Right lobe of liver (tissue), 6 donors: ENCODE data around the gene LIMK2. TPM values are rescaled to one million over a fixed set of nuclear protein-coding genes. Genes with fewer than 3 reads are reported as not detected.
A peak's percentile ranks its signal among the peaks of the same experiment; 100 is the strongest.

ENCODE experiments used
- ATAC-seq, 4 donors: fragments of 200-7000 bp; cut with Tn5 transposase; one replicate each; pipeline ENCODE4 v1.9.1; 2020; ENCODE audit warnings: mild to moderate bottlenecking in 4 of 4, moderate library complexity in 4 of 4
- DNase-seq, 3 donors: peaks; one replicate each; pipeline ENCODE4 v3.0.0-alpha.2; 2020
- H3K27ac ChIP-seq, 3 donors: fragments of 200-600 bp; one replicate each; pipeline ENCODE4 v1.8.0; 2022
- H3K27me3 ChIP-seq, 2 donors: fragments of 200-600 bp; one replicate each; pipeline ENCODE4 v1.8.0; 2022
- H3K36me3 ChIP-seq, 4 donors: fragments of 200-600 bp; sonication (generic) in 1 of 4; one replicate each; pipeline versions ENCODE4 v1.5.1 to v1.8.0; 2017 to 2022; ENCODE audit warnings: control low read depth in 1 of 4
- H3K4me1 ChIP-seq, 4 donors: fragments of 200-600 bp; sonication (generic) in 1 of 4; one replicate each; pipeline versions ENCODE4 v1.5.1 to v1.8.0; 2017 to 2022; ENCODE audit warnings: control low read depth in 1 of 4
- H3K4me3 ChIP-seq, 3 donors: fragments of 200-600 bp; one replicate each; pipeline ENCODE4 v1.8.0; 2022
- H3K9me3 ChIP-seq, 4 donors: fragments of 200-600 bp; sonication (generic) in 1 of 4; one replicate each; pipeline versions ENCODE4 v1.5.1 to v1.8.0; 2017 to 2022; ENCODE audit warnings: control low read depth in 1 of 4
- POLR2A ChIP-seq: fragments of 450-650 bp; IDR thresholded peaks from one replicate; pipeline ENCODE4 v1.6.1; 2017; ENCODE audit warnings: antibody characterized with exemption, mild to moderate bottlenecking
- WGBS: methylation state at CpG from one replicate; pipeline ENCODE4 v1.1.6; 2018; ENCODE audit warnings: low coverage, low lambda C conversion rate; ENCODE audit not compliant: insufficient coverage; ENCODE audit errors: missing lambda C conversion rate; 5-methylcytosine and 5-hydroxymethylcytosine counted together
- intact Hi-C, 2 donors: fragments of 100-400 bp; cut with DNase I; formaldehyde crosslinking; loops; one replicate each; pipeline versions ENCODE4 v1.11.2 to v1.14.1; 2022
- total RNA-seq, 6 experiments: library from RNA; depleted of rRNA in 2 of 6; stranded (reverse); fragments of >200 nt in 2 of 6; fragmentation: NEBNext Ultra II Directional in 3 of 6; extraction: Animal tissue kit (Norgen Biotek cat#: 25700) in 3 of 6; gene quantifications; one replicate each; pipeline versions ENCODE4 v1.1.0 to v1.2.4, GENCODE V29; 2016 to 2023
- TF ChIP-seq, protein P1 (sequence below), 4 donors: fragments of 200-600 bp in 3 of 4; fragments of 450-650 bp in 1 of 4; IDR thresholded peaks; one replicate each; pipeline versions ENCODE4 v1.5.1 to v1.8.0; 2016 to 2022; ENCODE audit warnings: antibody characterized with exemption in 4 of 4, mild to moderate bottlenecking in 2 of 4
- donor health status: DM: no; HTN: yes; CAD: no.
- donor health status: DM: no; HTN: no; CAD: no.
- donor health status: DM: no; HTN: no; CAD: no.
- donor health status: DM: no; HTN: yes; CAD: no.
- donor health status: DM: no; HTN: yes; CAD: no.

Gene LIMK2
- total RNA-seq, 6 experiments from 2014 or later: 6.3 to 47.9 (median 19.6) TPM

DNA sequence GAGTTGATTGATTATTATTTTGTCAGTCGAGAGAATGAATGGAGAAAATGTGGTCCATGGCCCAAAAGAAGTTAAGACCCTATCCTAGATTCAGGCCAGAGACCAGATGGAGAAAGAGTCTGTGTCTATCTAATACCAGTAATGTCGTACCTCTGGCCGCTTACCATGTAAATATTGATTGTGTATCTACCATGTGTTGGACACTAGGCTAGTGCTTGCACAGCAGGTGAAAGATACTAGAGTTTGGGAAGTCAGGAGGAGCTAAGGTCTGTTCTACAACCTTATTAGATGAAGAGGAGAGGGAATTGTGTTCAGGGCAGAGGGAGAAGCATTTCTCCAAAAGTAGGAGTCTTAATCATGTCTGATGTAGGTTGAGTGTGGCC lies 48.4 kb downstream of the LIMK2 start:
- Histone ChIP-seq H3K4me3 (no peak overlapping the region), H3K36me3 (peaks cover 0 to 42% (median 17%) of the 10 kb centered on the region in 4 donors), H3K27me3 (no peaks in the 10 kb centered on the region), H3K4me1 (no peaks in the 10 kb centered on the region), H3K27ac (no peak overlapping the region), H3K9me3 (no peaks in the 10 kb centered on the region)
- DNase-seq (no peak), ATAC-seq (peak in 1 of 4 donors; percentile 76)
- no peak for TF ChIP-seq POLR2A
- TF ChIP-seq, protein P1, sequence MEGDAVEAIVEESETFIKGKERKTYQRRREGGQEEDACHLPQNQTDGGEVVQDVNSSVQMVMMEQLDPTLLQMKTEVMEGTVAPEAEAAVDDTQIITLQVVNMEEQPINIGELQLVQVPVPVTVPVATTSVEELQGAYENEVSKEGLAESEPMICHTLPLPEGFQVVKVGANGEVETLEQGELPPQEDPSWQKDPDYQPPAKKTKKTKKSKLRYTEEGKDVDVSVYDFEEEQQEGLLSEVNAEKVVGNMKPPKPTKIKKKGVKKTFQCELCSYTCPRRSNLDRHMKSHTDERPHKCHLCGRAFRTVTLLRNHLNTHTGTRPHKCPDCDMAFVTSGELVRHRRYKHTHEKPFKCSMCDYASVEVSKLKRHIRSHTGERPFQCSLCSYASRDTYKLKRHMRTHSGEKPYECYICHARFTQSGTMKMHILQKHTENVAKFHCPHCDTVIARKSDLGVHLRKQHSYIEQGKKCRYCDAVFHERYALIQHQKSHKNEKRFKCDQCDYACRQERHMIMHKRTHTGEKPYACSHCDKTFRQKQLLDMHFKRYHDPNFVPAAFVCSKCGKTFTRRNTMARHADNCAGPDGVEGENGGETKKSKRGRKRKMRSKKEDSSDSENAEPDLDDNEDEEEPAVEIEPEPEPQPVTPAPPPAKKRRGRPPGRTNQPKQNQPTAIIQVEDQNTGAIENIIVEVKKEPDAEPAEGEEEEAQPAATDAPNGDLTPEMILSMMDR (IDR thresholded peaks at IDR 0.05): no peak
- intact Hi-C loops: no loop called here
- 51% methylated on average over 3 of the region's 3 CpGs for WGBS

DNA sequence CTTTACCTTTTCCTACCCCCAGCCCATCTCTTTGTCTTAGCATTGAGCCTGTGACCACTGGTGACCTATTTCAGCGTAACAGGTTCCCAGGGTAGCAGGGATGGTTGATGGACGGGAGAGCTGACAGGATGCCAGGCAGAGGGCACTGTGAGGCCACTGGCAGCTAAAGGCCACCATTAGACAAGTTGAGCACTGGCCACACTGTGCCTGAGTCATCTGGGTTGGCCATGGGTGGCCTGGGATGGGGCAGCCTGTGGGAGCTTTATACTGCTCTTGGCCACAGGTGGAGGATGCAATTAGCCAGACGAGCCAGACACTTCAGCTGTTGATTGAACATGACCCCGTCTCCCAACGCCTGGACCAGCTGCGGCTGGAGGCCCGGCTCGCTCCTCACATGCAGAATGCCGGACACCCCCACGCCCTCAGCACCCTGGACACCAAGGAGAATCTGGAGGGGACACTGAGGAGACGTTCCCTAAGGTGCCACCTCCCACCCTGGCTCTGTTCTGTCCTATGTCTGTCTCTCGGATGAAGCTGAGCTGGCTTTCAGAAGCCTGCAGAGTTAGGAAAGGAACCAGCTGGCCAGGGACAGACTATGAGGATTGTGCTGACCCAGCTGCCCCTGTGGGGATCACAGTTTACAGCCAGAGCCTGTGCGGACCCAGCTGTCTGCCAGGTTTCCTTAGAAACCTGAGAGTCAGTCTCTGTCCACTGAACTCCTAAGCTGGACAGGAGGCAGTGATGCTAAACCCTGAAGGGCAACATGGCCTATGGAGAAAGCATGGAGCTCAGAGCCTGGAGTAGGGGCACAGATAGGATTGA lies 50.4 kb downstream of the LIMK2 start:
- H3K36me3 ChIP-seq: peaks cover 0 to 52% (median 26%) of the 10 kb centered on the region in 4 donors
- WGBS: 72% methylated on average over 3 of the region's 13 CpGs
- ATAC-seq: peak in 1 of 4 donors; percentile 13

DNA sequence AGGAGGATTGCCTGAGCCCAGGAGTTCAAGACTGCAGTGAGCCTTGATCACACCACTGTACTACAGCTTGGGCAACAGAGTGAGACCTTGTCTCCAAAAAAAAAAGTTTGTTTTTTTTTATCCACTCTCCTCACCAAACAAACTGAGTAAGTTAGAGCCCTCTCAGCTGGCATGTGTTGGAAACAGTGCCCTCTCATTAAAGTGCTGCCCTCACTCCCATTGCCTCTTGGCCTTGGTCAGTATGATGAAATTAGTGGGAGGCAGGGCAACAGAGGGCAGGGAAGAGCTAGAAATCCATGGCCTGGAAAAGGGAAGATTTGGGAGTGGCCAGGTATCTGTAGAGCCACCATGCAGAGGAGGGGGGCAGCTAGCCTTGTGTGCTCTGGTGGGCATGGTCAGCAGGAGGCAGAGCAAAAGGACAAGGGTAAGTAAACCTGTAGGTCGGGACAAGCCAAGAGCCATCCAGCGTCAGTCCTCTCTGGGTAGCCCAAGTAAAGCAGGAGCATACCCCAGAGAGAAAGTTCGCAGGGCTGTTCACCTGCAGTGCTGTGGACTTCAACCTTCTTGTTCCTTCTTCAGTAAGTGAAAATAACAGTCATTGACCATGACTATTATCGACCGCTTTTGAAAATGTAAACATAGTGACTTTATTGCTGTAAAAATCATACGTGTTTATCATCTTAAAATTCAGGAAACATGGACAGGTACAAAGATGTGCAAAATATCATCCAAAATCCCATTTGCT lies 52.0 kb downstream of the LIMK2 start:
- ATAC-seq: peak in 1 of 4 donors; percentile 42
- Histone ChIP-seq H3K4me1 (no peaks in the 10 kb centered on the region), H3K27ac (no peak overlapping the region), H3K27me3 (no peaks in the 10 kb centered on the region), H3K36me3 (peaks cover 0 to 54% (median 29%) of the 10 kb centered on the region in 4 donors), H3K9me3 (no peaks in the 10 kb centered on the region), H3K4me3 (no peak overlapping the region)
- 87% methylated on average over 4 of the region's 6 CpGs for WGBS
- intact Hi-C loops: no loop called here
- no peak for DNase-seq
- TF ChIP-seq POLR2A: no peak
- TF ChIP-seq, protein P1 (IDR thresholded peaks at IDR 0.05): no peak

More for the DNA sequence above, 50.4 kb downstream of the LIMK2 start:
- no peak overlapping the region for H3K27ac ChIP-seq
- TF ChIP-seq, protein P1 (IDR thresholded peaks at IDR 0.05): no peak
- TF ChIP-seq POLR2A: no peak
- no peak for DNase-seq
- intact Hi-C loops: no loop called here
- H3K4me1 ChIP-seq: no peaks in the 10 kb centered on the region
- H3K27me3 ChIP-seq: no peaks in the 10 kb centered on the region
- H3K9me3 ChIP-seq: no peaks in the 10 kb centered on the region
- H3K4me3 ChIP-seq: no peak overlapping the region

DNA sequence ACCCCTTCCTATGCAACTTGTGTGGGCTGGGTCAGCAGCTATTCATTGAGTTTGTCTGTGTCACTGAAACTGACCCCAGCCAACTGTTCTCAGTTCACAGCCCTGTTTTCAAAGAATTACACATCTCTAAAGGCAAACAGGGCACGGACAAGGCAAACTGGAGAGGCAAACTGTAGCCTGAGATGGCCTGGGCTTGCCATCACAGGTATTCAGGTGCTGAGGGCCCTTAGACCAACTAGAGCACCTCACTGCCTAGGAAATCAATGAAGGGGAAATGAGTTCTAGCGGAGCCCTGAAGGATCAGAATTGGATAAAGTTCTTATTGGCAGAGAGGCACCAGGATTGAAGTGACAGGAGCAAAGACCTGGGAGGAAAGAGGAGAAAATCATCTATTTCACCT lies 56.2 kb downstream of the LIMK2 start:
- H3K36me3 ChIP-seq: peaks cover 0 to 34% (median 24%) of the 10 kb centered on the region in 4 donors
- ATAC-seq (no peak), DNase-seq (no peak)
- TF ChIP-seq, protein P1 (IDR thresholded peaks at IDR 0.05): no peak
- TF ChIP-seq POLR2A: no peak
- no peak overlapping the region for H3K27ac ChIP-seq
- no peaks in the 10 kb centered on the region for H3K9me3 ChIP-seq
- no peaks in the 10 kb centered on the region for H3K4me1 ChIP-seq
- H3K4me3 ChIP-seq: no peak overlapping the region
- intact Hi-C loops: no loop called here
- no peaks in the 10 kb centered on the region for H3K27me3 ChIP-seq
- WGBS: no CpG with 5 or more reads among the region's 2 CpGs
